K562 (cell line): ENCODE measurements around the gene ITGA3. TPM values are rescaled to one million over a fixed set of nuclear protein-coding genes. Genes with fewer than 3 reads are reported as not detected.

Experiments
- ATAC-seq: fragments of 200-7000 bp; cut with Tn5 transposase; 3 replicates; pipeline ENCODE4 v1.9.1; 2020; ENCODE audit warnings: moderate library complexity
- BruUV-seq: library from RNA; stranded (reverse); fragments of 400-500 nt; replicated peaks from 2 replicates; lab custom pipeline; 2021; lab: Mats Ljungman, UMichigan
- CTCF ChIA-PET: fragments of 300-600 bp; formaldehyde crosslinking; extraction: SDS; loops from one replicate; lab custom pipeline; 2021; ENCODE audit warnings: low intra/inter-chr PET ratio; lab: Yijun Ruan, JAX
- POLR2A ChIA-PET: fragments of 300-600, 350-650 bp; sonication (Branson Sonifier 250); formaldehyde crosslinking; extraction: SDS; loops from one replicate; lab custom pipeline; 2021; ENCODE audit warnings: antibody characterized with exemption, inconsistent platforms; lab: Yijun Ruan, JAX
- DNase-seq, 4 experiments: peaks; one replicate each; pipeline versions ENCODE4 v3.0.0 to v3.0.0-alpha.2; 2011 to 2018; ENCODE audit warnings: low spot score in 3 of 4, mixed read lengths in 3 of 4; ENCODE audit errors: extremely low read depth in 1 of 4
- FAIRE-seq: peaks from 2 replicates; lab custom pipeline; 2011; peaks lifted over from hg19 to GRCh38; lab: Jason Lieb, UNC
- H2AFZ ChIP-seq: 2 replicates; pipeline ENCODE4 v1.6.0; 2011; ENCODE audit warnings: low read depth, low read length, control low read depth, inconsistent platforms
- H3K27ac ChIP-seq: fragments of 200-600 bp; 3 replicates; pipeline ENCODE4 v1.8.0; 2011; ENCODE audit warnings: low read depth, mild to moderate bottlenecking, control low read depth, inconsistent platforms, low read length, moderate library complexity, mixed read lengths; ENCODE audit errors: extremely low read depth
- H3K27me3 ChIP-seq, 2 experiments: fragments of 300-600 bp in 1 of 2; 2 replicates in 1 of 2; 3 replicates in 1 of 2; pipeline versions ENCODE4 v1.6.0 to v1.8.0; 2011; ENCODE audit warnings: inconsistent platforms in 2 of 2, low read length in 2 of 2, mild to moderate bottlenecking in 1 of 2, mixed read lengths in 1 of 2, moderate library complexity in 1 of 2; ENCODE audit not compliant: control insufficient read depth in 2 of 2, insufficient read depth in 2 of 2
- H3K36me3 ChIP-seq: fragments of 300-600 bp; 3 replicates; pipeline ENCODE4 v1.8.0; 2011; ENCODE audit warnings: mild to moderate bottlenecking, low read length, inconsistent platforms; ENCODE audit not compliant: control insufficient read depth, insufficient read depth
- H3K4me1 ChIP-seq, 2 experiments: fragments of 200-600 bp in 1 of 2; replicated peaks in 1 of 2; 2 replicates in 1 of 2; 3 replicates in 1 of 2; pipeline versions ENCODE4 v1.5.1 to v1.8.0; 2011; ENCODE audit warnings: inconsistent platforms in 2 of 2, low read length in 2 of 2, mild to moderate bottlenecking in 1 of 2, mixed read lengths in 1 of 2, moderate library complexity in 1 of 2; ENCODE audit not compliant: control insufficient read depth in 2 of 2, insufficient read depth in 2 of 2
- H3K4me2 ChIP-seq: 2 replicates; pipeline ENCODE4 v1.6.1; 2011; ENCODE audit warnings: low read length, control low read depth, inconsistent platforms, mixed read lengths; ENCODE audit not compliant: insufficient read depth
- H3K4me3 ChIP-seq: fragments of 200-600 bp; sonication (generic), shearing (Covaris generic); 2 replicates; pipeline ENCODE4 v1.5.1; 2016; ENCODE audit warnings: control low read depth, inconsistent platforms
- H3K79me2 ChIP-seq: fragments of 200-600 bp; 3 replicates; pipeline ENCODE4 v1.8.0; 2011; ENCODE audit warnings: low read length, inconsistent platforms; ENCODE audit not compliant: control insufficient read depth, insufficient read depth
- H3K9ac ChIP-seq, 2 experiments: 2 replicates each; pipeline versions ENCODE4 v1.6.0 to v1.6.1; 2011; ENCODE audit warnings: low read depth in 2 of 2, low read length in 2 of 2, control low read depth in 1 of 2, inconsistent platforms in 1 of 2, mild to moderate bottlenecking in 1 of 2, mixed read lengths in 1 of 2; ENCODE audit not compliant: insufficient read depth in 1 of 2
- H3K9me1 ChIP-seq: one replicate; pipeline ENCODE4 v1.6.0; 2011; ENCODE audit warnings: inconsistent platforms, mild to moderate bottlenecking, low read length, moderate library complexity; ENCODE audit not compliant: control insufficient read depth, insufficient read depth
- H3K9me3 ChIP-seq: replicated peaks from 2 replicates; pipeline ENCODE4 v1.5.1; 2011; ENCODE audit warnings: low read depth, low read length, inconsistent platforms; ENCODE audit not compliant: control insufficient read depth, insufficient read depth
- H4K20me1 ChIP-seq: replicated peaks from 2 replicates; pipeline ENCODE4 v1.6.1; 2011; ENCODE audit warnings: low read length, inconsistent platforms, mixed read lengths; ENCODE audit not compliant: control insufficient read depth, insufficient read depth
- BCLAF1 ChIP-seq, 2 experiments: fragments of 450-650 bp in 1 of 2; IDR thresholded peaks; 2 replicates each; pipeline ENCODE4 v1.6.1; 2011 to 2017; ENCODE audit warnings: low read depth in 2 of 2, antibody characterized with exemption in 1 of 2, borderline replicate concordance in 1 of 2, low read length in 1 of 2, mild to moderate bottlenecking in 1 of 2, mixed read lengths in 1 of 2; ENCODE audit not compliant: control insufficient read depth in 1 of 2
- CCNT2 ChIP-seq: IDR thresholded peaks from 2 replicates; pipeline ENCODE4 v1.6.1; 2011; ENCODE audit warnings: borderline replicate concordance, low read depth, mild to moderate bottlenecking, moderate library complexity, mixed read lengths, low read length; ENCODE audit not compliant: insufficient read length; ENCODE audit errors: extremely low read depth
- FOXJ2 ChIP-seq: fragments of 200-800 bp; sonication (Bioruptor generic); IDR thresholded peaks from 2 replicates; pipeline ENCODE4 v1.6.1; 2016; ENCODE audit warnings: missing genetic modification characterization, missing compliant biosample characterization
- HDAC2 ChIP-seq: fragments of 450-650 bp; IDR thresholded peaks from 2 replicates; pipeline ENCODE4 v1.6.1; 2016; ENCODE audit warnings: mild to moderate bottlenecking
- NCOR1 ChIP-seq: fragments of 450-650 bp; IDR thresholded peaks from 2 replicates; pipeline ENCODE4 v1.6.1; 2016; ENCODE audit warnings: mild to moderate bottlenecking, moderate library complexity
- PTTG1 ChIP-seq: fragments of 450-650 bp; IDR thresholded peaks from 2 replicates; pipeline ENCODE4 v1.6.1; 2016; ENCODE audit warnings: low read depth, mild to moderate bottlenecking, missing genetic modification characterization, missing compliant biosample characterization
- TAF1 ChIP-seq: IDR thresholded peaks from 2 replicates; pipeline ENCODE4 v1.6.1; 2011; ENCODE audit warnings: mild to moderate bottlenecking, low read length, moderate library complexity; ENCODE audit not compliant: insufficient read depth, control insufficient read depth, severe bottlenecking; ENCODE audit errors: extremely low read depth
- WHSC1 ChIP-seq: IDR thresholded peaks from one replicate; pipeline ENCODE4 v1.6.1; 2012; ENCODE audit warnings: low read length, control low read depth, inconsistent platforms
- ZBTB11 ChIP-seq, 3 experiments: fragments of 200-800 bp in 1 of 3; fragments of 250-450 bp in 1 of 3; fragments of 450-650 bp in 1 of 3; sonication (Bioruptor Pico) in 1 of 3; sonication (Bioruptor generic) in 1 of 3; formaldehyde crosslinking in 1 of 3; IDR thresholded peaks; 2 replicates each; pipeline versions ENCODE4 v1.6.1 to v1.8.0; 2016 to 2022; ENCODE audit warnings: mild to moderate bottlenecking in 2 of 3, missing genetic modification characterization in 2 of 3, missing compliant biosample characterization in 1 of 3, moderate library complexity in 1 of 3
- ZNF431 ChIP-seq: sonication (generic); formaldehyde crosslinking; IDR thresholded peaks from 2 replicates; pipeline ENCODE4 v1.8.0; 2022; ENCODE audit warnings: mild to moderate bottlenecking, missing genetic modification reagents
- ZNF707 ChIP-seq: fragments of 250-450 bp; sonication (Bioruptor Pico); conservative IDR thresholded peaks from 2 replicates; pipeline ENCODE4 v1.8.0; 2022; ENCODE audit warnings: inconsistent platforms, mild to moderate bottlenecking, moderate library complexity
- WGBS: fragments of 100-300 bp; shearing (Covaris generic); methylation state at CpG from one replicate; pipeline ENCODE4 v1.1.6; 2016; ENCODE audit warnings: low coverage, mixed read lengths; ENCODE audit not compliant: insufficient coverage; ENCODE audit errors: missing lambda C conversion rate; 5-methylcytosine and 5-hydroxymethylcytosine counted together
- in situ Hi-C: fragments of 300-500 bp; cut with MboI; formaldehyde crosslinking; loops from 4 replicates; pipeline ENCODE4 v1.15.0; 2018; ENCODE audit warnings: inconsistent platforms, mixed read lengths
- intact Hi-C: fragments of 100-400 bp; cut with micrococcal nuclease; formaldehyde crosslinking; loops from 2 replicates; pipeline ENCODE4 v1.14.2; 2022
- polyA plus RNA-seq, 8 experiments: library from polyadenylated mRNA; depleted of rRNA in 4 of 8; stranded (reverse) in 5 of 8; unstranded in 3 of 8; fragments of >200 nt; fragmentation: Nextera tagmentation in 2 of 8; fragmentation: Illumina TruSeq in 1 of 8; extraction: Ambion mirVana in 2 of 8; extraction: Trizol in 1 of 8; gene quantifications; 2 replicates each; pipeline versions ENCODE4 v1.2.1 to v1.2.3, GENCODE V29; 2011 to 2014; ENCODE audit warnings: inconsistent platforms in 1 of 8, missing spikeins in 1 of 8
- total RNA-seq, 7 experiments: library from RNA; depleted of rRNA in 6 of 7; stranded (reverse); fragments of >200 nt in 6 of 7; fragmentation: Illumina TruSeq in 2 of 7; extraction: Trizol in 2 of 7; gene quantifications; 2 replicates each; pipeline versions ENCODE4 v1.2.1 to v1.2.3, GENCODE V29; 2011 to 2021; ENCODE audit warnings: low replicate concordance in 1 of 7

The ITGA3 gene
- total and polyA plus RNA-seq, 9 of the 15 experiments (the other 6 are each of a cell fraction or from before 2014, with no cell fraction given): 0.03 to 0.75 (median 0.14) TPM; not detected in 2

GRCh38 chr17:50115756-50116155, 59.8 kb downstream of the ITGA3 start (continued):
- TF ChIP-seq BCLAF1 (IDR thresholded peaks at IDR 0.05; ENCODE audit: borderline replicate concordance in 1 of 2, control insufficient read depth in 1 of 2, low read depth in 2 of 2, low read length in 1 of 2): no peak
- TF ChIP-seq FOXJ2 (tag): no peak
- TF ChIP-seq ZNF431 (CRISPR knock-in tag): no peak
- TF ChIP-seq, all 486 proteins: peak for 0

GRCh38 chr17:50117202-50118051, 61.5 kb downstream of the ITGA3 start:
- Histone ChIP-seq H3K9me1 (no peaks in the 10 kb centered on the region), H3K79me2 (no peaks in the 10 kb centered on the region), H3K27ac (no peak overlapping the region), H3K4me3 (no peak overlapping the region), H3K36me3 (no peaks in the 10 kb centered on the region), H3K27me3 (peaks cover 27 to 42% of the 10 kb centered on the region in 2 experiments; a peak in 4 of 5 replicates), H3K9me3 (no peaks in the 10 kb centered on the region), H3K4me1 (peaks cover 0 to 25% of the 10 kb centered on the region in 2 experiments; a peak in 4 of 5 replicates), H3K9ac (peak overlapping the region in 1 of 2 experiments; percentile 5; a peak in 1 of 4 replicates), H3K4me2 (peak overlapping the region; percentile 39; the same call in 1 of the 2 replicates), H2AFZ (peak overlapping the region; percentile 76), H4K20me1 (peaks cover 9% of the 10 kb centered on the region)
- DNase-seq (peak; percentile 78 to 84 (median 82)), ATAC-seq (peak; percentile 98), FAIRE-seq (peak; percentile 49)
- intact Hi-C loops: no loop called here
- in situ Hi-C loops: no loop called here
- BruUV-seq: no TSS peak
- POLR2A ChIA-PET: interaction anchor here (1.0 to 1.3 kb wide), 2 partner anchors 15 kb away, joined by 3 to 4 read pairs; no protein-coding TSS in a partner anchor
- CTCF ChIA-PET: interaction anchor here (0.6 kb wide), 2 partner anchors 45 to 549 kb away, joined by 3 to 8 read pairs; no protein-coding TSS in a partner anchor
- WGBS: 3% methylated on average over 51 of the region's 64 CpGs
- TF ChIP-seq WHSC1: no peak
- TF ChIP-seq PTTG1 (tag): no peak
- TF ChIP-seq TAF1: no peak
- TF ChIP-seq CCNT2: peak; percentile 52
- no peak for TF ChIP-seq NCOR1
- no peak for TF ChIP-seq ZBTB11 (CRISPR knock-in tag; IDR thresholded peaks at IDR 0.05)
- no peak for TF ChIP-seq HDAC2
- TF ChIP-seq ZNF707 (CRISPR knock-in tag): no peak
